HS-5 (cell line): ENCODE results near the gene LTBP1.

Experiments used
- DNase-seq: peaks from one replicate; pipeline ENCODE4 v3.0.0-alpha.2; 2012; ENCODE audit warnings: low read depth

The LTBP1 gene

DNA sequence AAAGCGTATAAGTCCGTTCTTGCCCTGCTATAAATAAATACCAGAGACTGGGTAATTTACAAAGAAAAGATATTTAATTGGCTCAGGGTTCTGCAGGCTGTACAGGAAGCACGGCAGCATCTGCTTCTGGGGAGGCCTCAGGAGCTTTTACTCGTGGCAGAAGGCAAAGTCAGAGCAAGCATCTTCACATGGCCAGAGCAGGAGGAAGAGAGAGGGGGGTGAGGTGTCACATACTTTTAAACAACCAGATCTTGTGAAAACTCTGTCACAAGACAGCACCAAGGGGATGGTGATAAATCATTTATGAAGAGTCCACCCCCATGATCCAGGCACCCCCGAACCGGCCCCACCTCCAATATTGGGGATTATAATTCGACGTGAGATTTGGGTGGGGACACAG, 130.6 kb downstream of the LTBP1 start:
- DNase-seq = no peak

DNA sequence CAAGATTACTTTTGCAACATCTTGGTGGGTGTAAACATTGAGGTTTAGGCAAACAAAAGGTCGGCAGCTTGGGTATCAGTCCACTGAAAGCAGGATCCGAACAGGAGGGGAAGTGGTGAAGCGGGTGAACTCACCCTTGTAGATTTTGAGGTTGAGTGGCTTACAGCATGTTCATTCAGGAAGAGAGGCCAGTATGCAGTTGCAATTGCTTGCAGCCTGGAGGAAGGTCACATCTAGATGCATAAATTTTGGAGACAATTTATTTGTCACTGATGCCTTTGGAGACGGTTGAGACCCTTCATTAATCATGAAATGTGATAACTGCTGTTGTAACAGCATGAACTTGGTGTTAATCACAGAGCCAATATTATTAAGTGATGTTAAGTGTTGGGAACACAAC, 131.1 kb downstream of the LTBP1 start:
- no peak for DNase-seq

DNA sequence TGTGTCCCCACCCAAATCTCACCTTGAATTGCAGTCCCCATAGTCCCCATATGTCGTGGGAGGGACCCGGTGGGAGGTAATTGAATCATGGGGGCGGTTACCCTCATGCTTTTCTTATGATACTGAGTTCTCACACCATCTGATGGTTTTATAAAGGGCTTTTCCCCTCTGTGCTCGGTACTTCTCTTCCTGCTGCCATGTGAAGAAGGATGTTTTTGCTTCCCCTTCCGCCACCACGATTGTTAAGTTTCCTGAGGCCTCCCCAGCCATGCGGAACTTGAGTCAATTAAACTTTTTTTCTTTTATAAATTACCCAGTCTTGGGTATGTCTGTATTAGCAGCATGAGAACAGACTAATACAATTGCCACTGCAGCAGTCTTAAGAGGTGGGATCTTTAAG, 134.9 kb downstream of the LTBP1 start:
- DNase-seq = no peak

DNA sequence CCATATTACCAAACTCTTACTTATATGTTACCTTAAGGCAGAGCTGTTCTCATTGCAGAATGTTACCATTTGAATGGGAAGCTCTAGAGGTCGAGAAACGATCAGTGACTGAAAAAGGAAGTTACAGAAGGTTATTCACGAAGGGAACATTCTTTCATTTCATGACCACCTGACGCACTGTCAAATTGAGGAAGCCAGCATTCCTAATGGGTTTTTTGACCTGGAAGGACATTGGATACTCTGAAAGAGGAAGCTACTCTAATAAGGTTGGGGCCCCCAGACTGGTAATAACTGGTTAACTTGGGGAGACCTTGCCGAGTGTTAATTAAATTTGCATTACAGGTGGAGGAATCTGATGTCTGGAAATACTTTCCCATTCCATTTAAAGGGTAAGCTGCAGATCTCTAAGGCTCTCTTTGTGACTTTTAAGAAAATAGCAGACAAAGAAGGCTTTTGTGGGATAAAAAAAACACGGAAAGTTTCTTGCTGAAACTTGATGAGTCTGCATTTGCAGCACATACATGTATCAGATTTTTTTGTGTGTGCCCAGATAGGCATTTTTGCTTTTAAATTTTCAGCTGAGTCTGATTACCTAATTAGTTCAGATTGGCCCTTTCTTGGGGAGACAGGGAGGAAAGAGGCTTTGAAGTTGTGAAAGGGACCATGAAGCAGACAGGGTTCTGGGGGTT, 137.1 kb downstream of the LTBP1 start:
- DNase-seq = no peak

DNA sequence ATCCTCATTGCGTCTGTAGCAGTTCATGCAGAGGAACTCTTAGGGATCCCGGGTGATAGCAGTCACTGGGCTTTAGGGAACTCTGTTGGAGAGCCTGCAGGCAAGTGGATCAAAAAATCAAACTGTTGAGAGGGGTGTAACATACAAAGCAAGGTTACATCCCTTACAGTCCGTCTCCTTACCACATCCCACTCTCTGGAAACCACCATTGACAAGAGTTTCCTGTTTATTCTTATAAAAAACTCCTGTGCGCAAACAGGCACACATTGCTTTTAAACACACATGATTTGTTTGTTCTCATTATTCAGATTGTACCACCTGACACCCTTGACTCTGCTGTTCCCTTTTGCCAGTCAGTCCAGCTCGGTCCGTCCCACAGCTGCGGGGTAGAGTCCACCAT, 137.7 kb downstream of the LTBP1 start:
- no peak for DNase-seq

DNA sequence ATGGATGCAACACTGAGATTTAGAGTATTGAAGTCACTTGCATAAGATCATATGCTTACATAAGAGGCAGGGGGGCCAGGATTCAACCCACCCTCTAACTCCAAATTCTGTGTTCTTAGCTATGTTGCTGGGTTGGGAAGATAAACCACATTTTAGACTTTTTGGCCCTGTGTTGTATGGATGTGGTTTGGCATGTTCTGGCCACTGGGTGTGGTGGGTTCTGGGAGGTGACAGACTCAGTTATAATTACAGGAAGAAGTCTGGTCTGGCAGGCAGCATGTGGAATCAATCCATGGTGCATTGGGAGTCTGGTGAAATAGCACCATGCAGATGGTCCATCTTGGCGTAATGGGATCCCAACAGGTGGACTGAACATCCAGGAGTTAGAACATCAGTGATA, 138.9 kb downstream of the LTBP1 start:
- no peak for DNase-seq

DNA sequence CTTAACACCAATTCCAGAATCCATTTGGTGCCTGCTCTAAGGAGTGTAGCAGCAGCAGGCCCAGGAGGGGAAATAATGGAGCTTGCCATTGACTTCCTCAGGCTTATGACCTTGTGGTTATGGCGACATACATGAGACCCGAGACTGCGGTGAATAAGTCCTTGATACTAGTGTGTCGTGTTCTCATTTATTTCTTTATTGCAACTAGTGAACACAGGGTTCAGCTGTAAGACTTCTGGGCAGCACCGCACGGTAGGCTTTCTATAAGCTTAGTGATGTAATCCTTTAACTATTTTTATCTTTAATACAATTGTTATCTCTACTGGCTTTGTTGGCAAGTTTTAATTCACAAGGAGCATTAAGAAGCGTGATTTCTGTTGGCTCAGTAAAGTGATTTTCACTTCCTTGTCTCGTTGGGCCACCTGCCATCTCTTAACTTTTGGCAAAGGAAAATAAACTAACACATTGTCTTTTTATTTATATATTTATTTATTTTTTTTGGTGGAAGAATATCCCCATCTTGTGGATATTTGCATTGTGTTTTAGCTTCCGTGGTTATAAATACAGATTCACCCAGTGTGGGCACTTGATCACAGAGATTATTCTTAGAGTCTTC, 139.8 kb downstream of the LTBP1 start:
- no peak for DNase-seq

DNA sequence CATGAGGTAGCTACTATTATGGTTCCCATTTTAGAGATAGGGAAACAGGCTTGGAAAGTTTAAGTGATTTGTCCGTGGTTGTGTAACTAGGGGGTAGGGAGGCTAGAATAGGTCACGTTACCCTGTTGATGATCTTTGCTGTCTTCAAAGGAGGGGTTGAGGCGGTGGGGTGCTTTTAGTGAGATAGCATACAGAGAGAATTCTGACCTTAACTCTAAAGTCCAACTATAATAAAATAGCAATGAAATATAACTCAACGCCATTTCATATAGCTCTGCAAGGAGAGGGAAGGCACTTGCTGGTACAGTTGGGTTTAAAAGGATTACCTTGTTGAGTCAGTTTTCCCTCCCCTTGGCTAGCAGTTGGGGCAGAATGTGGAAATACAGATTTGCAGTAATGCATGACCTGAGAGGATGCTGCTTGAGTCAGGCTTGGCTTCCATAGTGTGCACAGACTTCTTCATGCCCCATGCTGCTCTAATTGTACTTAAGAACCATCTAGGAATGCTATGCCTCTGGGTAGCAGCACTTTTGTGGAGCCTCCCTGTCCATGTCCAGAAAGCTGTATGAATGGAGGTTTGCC, 143.9 kb downstream of the LTBP1 start:
- DNase-seq = no peak

DNA sequence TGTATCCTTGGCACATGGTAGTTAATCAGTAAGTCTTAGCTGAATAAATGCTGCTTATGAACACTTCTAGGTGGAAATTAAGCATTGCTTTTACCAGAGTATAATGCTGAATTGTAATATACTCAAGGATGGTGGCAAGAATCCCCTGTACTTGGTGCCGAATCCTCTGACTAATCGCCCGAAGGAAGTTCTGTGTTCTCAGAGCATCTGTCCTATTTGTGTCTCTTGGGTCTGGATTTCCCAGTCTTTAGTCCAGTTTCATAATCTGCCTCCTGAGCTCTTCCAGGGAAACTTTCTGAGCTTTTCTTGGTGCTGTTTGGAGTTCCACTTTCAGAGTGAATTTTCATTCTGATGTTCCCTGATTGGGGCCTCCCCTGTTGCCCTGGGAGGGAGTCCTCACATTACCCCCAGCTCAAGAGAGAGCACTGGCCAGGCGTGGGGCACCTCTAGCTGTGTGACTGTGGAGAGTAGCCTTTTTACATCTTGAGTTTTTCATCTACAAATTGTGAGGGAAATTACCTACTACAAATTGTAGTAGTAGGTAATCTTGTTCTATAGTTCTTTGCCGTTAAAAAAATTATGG, 144.9 kb downstream of the LTBP1 start:
- no peak for DNase-seq

DNA sequence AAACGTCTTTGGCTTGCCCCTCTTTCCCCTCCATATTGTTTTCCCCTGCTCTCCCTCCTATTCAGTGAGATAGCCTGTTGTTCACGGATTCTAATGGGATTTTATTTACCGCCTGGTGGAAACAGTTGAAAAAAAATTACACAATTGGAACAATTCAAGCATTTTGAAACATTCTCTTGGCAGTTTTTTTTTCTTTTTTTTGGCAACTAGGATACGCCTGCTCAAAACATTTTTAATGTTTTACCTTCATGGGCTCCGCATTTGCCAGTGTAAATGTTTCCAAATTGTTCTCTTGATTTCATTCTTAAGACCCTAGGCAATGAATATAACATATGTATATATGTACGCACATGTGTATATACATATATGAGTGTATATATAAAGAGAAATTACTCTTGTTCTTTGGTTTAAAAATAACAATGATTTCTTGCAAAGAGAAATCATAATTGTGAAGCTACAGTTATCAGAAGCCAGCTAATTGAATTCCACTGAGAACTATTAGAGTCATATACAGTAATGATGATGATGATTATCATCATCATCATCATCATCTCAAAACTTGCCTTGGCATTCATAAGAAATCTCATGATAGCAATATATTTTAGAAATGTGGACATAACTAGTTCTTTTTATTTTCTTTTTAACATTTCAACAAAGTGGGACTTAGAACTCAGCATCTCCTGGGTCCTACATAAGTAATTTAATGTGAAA, 146.7 kb downstream of the LTBP1 start:
- no peak for DNase-seq

DNA sequence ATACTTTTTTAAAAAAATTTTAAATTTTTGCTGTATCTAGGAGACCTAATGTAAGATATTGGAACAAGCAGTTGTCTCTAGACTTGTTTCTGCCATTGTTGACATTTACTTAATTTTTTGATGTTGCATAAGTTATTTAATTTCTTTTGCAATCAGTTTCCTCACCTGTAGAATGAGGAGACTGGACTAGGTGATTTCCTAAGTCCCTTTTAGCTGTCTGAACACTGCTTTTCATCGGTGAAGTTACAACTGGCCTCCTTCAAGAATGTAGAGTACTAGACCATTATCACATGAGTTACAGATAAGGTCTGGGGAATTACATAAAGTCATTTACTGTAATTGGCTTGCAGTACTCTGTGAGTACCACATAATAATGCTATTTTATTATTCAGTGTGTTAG, 147.6 kb downstream of the LTBP1 start:
- no peak for DNase-seq

DNA sequence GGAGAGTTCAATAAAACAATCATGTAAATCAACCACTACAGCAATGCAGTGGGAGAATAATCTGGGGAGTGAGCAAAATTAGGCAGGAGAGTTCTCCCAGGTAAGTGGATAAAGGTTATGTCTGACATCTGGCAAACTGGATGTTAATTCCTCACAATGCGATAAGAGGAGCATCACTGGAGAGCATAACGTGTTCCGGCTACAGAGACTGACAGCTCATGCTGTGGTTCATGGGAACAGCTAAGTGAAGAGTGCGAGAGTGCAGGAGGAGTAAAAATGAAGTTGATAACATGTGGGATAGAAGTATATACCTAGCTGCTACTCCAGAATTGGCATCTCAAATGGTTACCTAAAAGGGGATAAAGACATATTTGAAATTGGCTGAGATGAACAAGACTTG, 153.2 kb downstream of the LTBP1 start:
- DNase-seq = no peak

DNA sequence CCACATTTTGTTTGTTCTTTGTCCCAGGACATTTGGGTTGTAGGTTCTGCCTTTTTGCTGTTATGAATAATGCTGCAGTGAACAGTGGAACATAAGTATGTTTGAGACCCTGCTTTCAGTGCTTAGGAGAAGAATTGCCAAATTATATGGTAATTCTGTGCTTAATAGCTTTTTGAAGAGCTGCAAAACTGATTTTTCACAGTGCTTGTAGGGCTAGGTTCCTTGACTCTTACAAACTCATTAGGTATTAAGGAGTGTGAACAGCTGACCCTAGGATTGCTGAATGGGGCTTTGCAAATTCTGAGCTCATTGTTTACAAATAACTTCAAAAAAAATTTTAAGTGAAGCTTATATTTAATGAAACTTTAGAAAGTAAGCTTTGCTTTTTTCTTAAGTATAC, 154.2 kb downstream of the LTBP1 start:
- DNase-seq = no peak

DNA sequence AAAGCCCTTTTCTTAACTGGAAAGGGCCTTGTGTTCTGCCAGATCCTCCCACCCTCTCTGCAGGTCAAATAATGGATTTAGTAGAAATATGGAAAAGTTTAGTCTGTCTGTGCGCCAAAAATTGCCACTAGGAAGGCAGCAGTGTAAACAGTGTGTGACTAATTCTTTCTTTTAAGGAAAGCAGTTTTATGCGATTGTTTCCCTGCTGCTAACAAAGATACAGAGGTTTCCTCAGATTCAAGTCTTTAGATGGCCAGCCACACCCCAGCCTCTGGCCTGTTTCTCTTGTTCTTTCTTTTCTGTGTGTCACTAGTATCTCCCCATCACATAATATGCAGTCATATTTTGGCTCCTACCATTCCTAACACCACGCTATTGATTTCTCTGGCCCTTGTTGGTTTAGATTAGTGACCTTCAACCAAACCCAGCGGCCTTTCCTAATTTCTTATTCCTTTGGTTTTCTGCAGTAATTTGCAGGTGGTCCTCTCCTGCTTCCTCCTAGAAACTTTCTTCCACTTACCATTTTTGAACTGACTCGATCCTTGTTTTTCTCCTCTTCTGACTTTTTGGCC, 157.4 kb downstream of the LTBP1 start:
- no peak for DNase-seq

DNA sequence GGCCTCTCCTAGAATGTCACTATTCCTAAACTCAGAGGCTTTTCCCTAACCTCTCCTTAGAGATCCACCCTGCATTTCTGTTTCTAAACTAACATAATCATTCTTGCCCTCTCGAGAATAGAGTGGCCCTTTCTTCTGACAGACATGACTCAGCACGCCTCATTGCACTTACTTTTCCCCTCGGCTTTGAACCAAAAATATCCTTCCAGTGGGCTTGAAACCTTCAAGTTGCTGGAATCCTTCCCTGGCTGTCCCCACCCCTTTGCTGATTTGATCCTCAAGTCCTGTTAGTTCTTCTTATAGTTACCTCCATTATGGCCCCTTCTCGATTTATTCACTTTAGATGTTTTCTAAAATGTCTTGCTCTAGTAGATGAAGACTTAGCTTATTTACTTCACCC, 158.0 kb downstream of the LTBP1 start:
- DNase-seq = no peak

DNA sequence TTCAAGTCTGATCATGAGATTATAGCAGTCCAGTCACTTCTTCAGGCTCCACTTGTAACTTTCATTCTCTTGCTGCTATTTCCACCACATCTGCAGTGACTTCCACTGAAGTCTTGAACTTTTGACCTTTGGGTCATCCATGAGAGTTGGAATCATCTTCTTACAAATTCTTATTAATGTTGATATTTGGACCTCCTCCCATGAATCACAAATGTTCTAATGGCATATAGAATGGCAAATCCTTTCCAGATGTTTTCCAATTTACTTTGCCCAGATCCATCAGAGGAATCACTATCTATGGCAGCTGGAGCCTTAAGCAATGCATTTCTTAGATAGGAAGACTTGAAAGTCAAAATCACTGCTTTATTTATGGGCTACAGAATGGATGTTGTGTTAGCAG, 159.4 kb downstream of the LTBP1 start:
- no peak for DNase-seq

DNA sequence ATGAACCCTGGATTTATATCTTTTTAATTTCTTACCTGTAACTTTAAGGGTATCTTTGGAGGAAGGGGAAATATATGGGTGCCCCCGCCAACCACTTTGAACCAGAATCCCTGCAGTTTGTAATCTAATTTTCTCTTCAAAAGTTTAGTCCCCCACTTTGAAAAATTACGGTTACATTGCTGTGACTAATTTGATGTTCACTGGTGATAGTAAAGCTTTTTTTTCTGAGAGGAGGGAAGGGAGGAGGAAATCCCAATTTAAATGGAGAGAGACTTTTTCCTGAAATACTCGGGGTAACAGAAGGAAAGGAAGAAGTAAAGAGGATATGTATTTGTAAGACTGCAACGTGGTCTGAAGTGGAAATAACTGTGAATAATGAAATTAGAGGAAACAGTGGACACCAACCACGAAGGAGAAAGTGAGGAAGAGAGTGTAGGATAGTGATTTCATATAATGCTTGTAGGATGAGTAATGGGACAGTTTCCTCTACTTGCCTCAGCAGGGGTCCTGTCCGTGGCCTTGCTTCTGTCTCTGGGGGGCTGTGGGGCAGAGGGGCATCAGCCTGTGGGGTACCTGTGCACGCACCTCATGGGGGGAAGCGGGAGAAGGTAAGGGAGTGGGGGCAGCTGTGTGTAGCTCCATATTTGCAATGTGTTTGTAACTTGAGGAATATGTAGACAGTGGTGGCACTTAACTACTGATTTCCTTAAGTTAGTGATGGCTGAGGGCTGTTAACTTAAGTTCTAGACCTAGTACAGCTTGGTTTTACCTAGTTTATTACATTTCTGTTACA, 161.1 kb downstream of the LTBP1 start:
- DNase-seq = no peak

DNA sequence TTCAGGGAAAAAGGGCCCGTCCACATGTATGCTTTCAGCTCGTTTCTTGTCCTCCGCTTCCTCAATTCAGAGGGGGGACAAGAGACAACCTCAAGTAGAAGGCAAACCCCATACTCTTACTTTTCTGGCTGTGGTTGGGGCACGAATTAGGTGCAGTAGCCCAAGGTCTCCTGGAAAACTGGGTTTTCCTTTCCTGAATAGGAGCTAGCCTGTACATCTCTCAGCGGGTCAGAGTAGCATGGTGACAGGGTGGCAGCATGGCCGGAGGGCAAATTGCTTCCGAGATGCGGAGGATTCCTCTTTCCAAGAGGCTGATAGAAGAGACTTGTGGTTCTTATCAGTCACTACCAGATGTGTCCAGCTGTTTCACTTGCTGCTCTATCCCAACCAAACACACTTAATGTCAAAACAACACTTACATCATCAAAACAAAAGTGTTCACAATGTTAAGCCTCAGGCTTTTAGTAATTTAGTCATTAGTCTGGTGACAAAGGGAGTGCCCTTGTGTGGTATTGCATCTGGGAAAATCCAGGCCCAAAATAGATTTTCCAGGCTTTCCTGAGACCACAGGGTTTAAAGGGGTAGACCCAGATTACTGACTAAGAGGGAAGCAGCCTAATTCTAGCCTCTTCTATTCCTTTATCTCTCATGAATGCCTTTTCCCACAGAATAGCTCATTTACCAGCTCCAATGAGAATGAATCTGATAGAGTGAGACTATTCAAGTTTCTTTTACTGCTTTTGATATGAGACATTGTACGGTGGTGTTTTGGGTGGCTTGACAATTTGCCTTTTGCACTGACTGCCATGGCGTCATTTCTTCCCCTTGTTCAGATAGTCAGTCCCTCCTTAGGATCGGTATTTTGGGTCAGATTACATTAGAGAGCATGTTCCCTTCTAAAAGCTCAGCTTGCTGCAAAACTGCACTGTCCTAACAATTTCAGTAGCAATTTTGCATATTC, 162.0 kb downstream of the LTBP1 start:
- no peak for DNase-seq

DNA sequence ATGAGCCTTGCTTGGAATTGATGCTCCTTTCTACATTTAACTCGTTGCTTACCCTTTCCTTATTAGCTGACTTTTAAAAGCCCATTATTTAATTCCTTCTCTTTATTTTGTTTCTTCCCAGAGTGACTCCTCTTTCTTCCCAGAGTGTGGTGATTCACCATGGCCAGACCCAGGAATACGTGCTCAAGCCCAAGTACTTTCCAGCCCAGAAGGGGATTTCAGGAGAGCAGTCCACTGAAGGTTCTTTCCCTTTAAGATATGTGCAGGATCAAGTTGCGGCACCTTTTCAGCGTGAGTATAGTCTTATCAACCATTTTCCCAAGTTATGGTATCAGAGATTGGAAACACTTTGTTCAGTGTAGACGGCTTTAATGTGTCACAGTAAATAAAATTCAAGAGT, 163.7 kb downstream of the LTBP1 start:
- no peak for DNase-seq

DNA sequence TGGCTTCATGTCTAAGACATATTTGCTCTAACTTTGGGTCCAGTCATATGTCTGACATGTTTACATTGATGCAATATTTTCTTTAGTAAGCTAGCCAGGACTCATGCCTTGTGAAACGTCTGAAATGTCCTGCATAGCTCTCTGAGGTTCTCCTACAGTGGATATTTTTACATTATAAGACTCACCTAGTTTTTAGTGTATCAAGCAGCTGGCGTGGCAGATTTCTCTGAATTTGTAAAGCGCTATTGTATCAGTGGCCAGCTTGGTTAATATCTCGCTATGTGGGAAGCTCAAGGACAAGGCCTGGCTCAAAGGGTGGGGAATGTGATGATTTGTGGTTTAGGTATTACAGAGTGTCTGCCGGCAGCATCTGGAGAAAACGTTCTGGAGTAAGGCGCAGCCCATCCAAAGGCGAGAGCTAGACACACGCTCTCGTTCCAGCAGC, 164.3 kb downstream of the LTBP1 start:
- no peak for DNase-seq
